NB4 (cell line): ENCODE measurements around the gene YLPM1.

Experiments
- DNase-seq: peaks from one replicate; pipeline ENCODE4 v3.0.0; 2010; ENCODE audit warnings: low read depth
- H3K4me3 ChIP-seq: one replicate; pipeline ENCODE4 v1.5.1; 2011; ENCODE audit warnings: mild to moderate bottlenecking, low read depth, low read length, moderate library complexity
- MYC ChIP-seq: IDR thresholded peaks from 2 replicates; pipeline ENCODE4 v1.6.1; 2011; ENCODE audit warnings: low read depth, low read length
- POLR2A ChIP-seq: IDR thresholded peaks from 2 replicates; pipeline ENCODE4 v1.6.1; 2011; ENCODE audit warnings: mild to moderate bottlenecking; ENCODE audit not compliant: insufficient read length; ENCODE audit errors: extremely low read depth
- TF ChIP-seq, protein P1 (sequence below): IDR thresholded peaks from 2 replicates; pipeline ENCODE4 v1.6.1; 2011; ENCODE audit warnings: low read depth, low read length
- TF ChIP-seq, protein P2 (sequence below): IDR thresholded peaks from one replicate; pipeline ENCODE4 v1.5.1; 2012; ENCODE audit warnings: low read depth, low read length

The YLPM1 gene

DNA sequence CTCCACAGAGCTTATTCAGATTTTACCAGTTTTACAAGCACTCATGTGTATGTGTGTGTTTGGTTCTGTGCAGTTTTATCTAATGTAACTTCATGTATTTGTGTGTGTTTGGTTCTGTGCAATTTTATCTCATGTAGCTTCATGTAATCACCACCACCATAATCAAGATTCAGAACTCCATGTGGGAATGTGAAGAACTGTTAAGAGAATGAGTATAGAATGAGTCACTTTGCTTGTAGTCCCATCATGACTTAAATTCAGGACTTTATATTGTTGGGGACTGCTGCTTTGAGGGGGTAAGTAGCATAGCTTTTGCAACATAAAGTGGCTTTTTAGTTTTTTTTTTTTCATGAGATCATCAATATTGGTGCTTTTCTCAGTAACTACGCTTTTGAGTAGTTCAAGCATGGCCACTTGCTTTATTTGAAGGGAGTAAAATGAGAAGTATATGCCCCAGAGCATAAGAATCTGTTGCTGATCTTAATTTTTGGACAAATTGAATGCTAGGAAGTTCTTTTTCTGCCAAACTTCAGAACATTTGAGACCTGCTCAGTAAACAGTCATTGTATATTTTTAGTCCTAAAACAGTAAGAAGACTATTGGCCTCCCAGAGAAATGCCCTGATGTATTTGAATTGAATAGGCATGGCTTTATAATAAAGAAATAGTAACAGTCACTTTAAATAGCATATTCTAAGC lies 84.0 kb downstream of the YLPM1 start:
- no peak overlapping the region for H3K4me3 ChIP-seq
- no peak for TF ChIP-seq MYC
- TF ChIP-seq, protein P1, sequence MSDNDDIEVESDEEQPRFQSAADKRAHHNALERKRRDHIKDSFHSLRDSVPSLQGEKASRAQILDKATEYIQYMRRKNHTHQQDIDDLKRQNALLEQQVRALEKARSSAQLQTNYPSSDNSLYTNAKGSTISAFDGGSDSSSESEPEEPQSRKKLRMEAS, result no peak
- TF ChIP-seq POLR2A, result no peak
- TF ChIP-seq, protein P2, sequence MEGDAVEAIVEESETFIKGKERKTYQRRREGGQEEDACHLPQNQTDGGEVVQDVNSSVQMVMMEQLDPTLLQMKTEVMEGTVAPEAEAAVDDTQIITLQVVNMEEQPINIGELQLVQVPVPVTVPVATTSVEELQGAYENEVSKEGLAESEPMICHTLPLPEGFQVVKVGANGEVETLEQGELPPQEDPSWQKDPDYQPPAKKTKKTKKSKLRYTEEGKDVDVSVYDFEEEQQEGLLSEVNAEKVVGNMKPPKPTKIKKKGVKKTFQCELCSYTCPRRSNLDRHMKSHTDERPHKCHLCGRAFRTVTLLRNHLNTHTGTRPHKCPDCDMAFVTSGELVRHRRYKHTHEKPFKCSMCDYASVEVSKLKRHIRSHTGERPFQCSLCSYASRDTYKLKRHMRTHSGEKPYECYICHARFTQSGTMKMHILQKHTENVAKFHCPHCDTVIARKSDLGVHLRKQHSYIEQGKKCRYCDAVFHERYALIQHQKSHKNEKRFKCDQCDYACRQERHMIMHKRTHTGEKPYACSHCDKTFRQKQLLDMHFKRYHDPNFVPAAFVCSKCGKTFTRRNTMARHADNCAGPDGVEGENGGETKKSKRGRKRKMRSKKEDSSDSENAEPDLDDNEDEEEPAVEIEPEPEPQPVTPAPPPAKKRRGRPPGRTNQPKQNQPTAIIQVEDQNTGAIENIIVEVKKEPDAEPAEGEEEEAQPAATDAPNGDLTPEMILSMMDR, result no peak

DNA sequence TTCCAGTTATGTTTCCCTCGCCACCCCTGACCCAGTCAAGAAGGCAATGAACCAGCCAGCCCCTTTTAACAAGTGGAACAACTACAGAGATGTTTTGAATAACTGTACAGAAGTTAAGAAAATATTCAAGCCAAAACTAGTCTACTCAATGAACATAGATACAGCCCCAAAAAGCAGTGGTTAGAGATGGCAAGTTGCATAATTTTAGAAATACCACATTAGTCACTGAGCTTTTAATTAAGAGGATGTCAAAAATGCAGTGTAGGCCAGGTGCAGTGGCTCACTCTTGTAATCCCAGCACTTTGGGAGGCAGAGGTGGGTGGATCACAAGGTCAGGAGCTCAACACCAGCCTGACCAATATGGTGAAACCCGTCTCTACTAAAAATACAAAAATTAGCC lies 85.7 kb downstream of the YLPM1 start:
- peak; percentile 38 for DNase-seq
- no peak overlapping the region for H3K4me3 ChIP-seq
- TF ChIP-seq, protein P1, result no peak
- TF ChIP-seq POLR2A, result no peak

More for the DNA sequence above, 84.0 kb downstream of the YLPM1 start:
- DNase-seq, result no peak

DNA sequence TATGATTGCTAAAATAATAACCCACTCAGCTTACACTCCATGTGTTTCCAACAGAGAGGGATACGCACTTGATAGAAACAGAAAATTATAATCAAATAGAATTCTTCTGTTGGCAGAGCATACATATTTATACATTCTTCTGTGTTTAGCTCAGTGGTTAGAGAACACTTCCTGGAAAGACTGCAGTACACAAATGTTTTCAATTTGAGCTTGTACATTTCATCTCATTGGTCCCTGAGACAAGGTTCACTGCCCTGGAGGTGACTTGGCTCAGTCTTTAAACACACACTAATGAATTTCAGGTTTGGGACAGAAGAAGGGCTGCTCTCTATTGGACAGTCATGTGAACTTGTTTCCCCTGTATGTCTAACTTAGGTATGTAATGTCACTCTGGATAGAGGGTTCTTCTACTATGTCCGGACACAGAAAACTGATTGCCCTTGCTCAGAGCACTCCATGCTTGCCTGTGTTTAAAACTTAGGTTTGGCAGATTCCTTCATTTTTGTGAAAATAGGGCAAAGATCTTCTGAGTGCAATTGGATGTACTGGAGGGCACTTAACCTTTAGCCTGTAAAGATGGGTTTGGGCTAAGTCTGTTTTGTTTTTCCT lies 89.9 kb downstream of the YLPM1 start:
- TF ChIP-seq, protein P2, result no peak
- TF ChIP-seq, protein P1, result no peak
- TF ChIP-seq MYC, result no peak
- TF ChIP-seq POLR2A, result no peak
- DNase-seq, result no peak
- H3K4me3 ChIP-seq, result no peak overlapping the region

DNA sequence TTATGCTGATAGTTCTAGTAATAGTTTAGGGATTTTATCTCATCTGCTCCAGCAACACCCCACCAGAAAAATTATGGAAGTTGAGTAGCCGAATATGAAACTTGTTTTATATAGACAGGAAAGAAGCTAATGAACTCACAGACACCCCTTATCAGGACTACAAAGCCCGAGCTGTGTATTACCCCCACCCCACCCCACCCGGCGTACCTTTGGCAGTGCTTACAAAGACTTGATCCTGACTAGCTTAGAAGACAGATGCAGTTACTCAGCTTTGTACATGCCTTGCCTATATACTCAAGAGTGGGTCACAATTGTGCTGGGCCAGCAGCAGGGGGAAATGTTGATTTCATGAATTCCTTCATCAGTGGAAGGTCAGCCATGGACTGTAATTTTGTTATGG lies 90.5 kb downstream of the YLPM1 start:
- DNase-seq, result no peak
- H3K4me3 ChIP-seq, result no peak overlapping the region
- TF ChIP-seq, protein P1, result no peak
- no peak for TF ChIP-seq POLR2A
- TF ChIP-seq MYC, result no peak
- TF ChIP-seq, protein P2, result no peak

DNA sequence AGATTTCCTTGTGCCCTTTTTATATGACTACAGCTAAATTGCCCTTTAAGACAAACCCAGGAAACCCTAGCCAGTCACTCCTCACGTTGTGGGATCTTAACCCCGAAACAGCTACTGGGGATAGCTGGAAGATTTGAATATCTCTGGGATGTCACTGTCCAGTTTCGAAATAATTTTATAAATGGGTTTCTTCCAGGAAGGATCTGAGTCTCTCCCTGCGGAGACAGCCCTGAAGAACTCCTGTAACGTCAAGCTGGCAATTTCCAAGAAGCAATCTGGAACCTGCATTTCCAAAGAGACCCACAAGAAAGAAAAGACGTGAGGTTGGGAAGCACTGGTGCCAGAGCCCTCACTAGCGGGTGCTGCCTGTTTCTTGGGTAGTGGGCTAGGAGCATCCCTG lies 91.9 kb downstream of the YLPM1 start:
- TF ChIP-seq POLR2A (no peak), MYC (no peak)
- TF ChIP-seq, protein P1, result no peak
- TF ChIP-seq, protein P2, result no peak
- no peak for DNase-seq
- H3K4me3 ChIP-seq, result no peak overlapping the region

DNA sequence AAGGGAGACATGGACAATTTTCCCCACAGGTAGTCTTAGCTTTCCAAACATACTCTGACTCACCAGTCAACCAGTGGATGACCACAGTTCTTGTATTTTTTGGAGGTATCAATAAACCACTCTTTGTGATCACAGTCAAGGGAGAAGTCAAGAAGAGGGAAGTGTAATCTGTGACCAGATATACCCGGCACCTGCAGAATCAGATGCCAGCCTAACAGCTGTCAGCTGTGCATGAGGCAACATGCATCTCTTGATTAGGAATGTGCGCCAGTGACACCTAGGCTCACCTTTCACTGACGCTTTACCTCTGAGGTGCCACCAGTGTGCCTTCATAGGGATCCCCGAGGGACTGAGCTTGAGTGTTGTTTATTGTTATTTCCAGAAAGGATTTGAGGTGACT lies 92.8 kb downstream of the YLPM1 start:
- H3K4me3 ChIP-seq, result no peak overlapping the region
- DNase-seq, result no peak
- TF ChIP-seq MYC (no peak), POLR2A (no peak)
- TF ChIP-seq, protein P1, result no peak
- TF ChIP-seq, protein P2, result no peak
